ENCODE results near the gene KANSL1. TPM values are rescaled to one million over a fixed set of nuclear protein-coding genes. Genes with fewer than 3 reads are reported as not detected.

Gene KANSL1
- polyA plus RNA-seq, 1 donor from 2014 or later: 65.0 TPM

DNA sequence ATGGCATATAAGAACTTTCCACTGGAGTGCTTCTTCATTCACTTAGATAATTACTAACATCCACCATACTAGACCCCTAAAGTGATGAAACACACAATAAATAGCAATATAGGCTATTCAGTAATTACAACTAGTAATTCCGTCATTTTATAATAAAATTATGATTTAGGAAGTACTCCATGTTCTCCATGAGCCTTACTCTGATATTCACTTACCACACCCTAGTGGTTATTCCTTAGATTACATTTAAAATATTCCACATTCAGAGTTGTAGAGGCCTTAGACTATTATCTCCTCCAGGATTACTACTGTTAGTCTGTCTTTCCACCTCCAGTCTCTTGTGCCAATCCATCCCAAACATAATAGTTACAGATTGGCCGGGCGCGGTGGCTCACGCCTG, 131.8 kb downstream of the KANSL1 start:
- Histone ChIP-seq H3K4me3 (ENCODE audit: low read length) (no peak overlapping the region), H3K27me3 (ENCODE audit: insufficient read depth, low read depth, low read length) (no peaks in the 10 kb centered on the region), H3K79me2 (replicated peaks; ENCODE audit: insufficient read depth, low read length) (no peaks in the 10 kb centered on the region), H3K4me2 (ENCODE audit: low read length) (no peak overlapping the region), H3K9ac (ENCODE audit: low read length) (no peak overlapping the region), H3F3A (ENCODE audit: insufficient read depth, low read length, poor library complexity, severe bottlenecking) (no peaks in the 10 kb centered on the region), H3K9me2 (ENCODE audit: insufficient read depth, low read length) (no peaks in the 10 kb centered on the region), H3K9me3 (ENCODE audit: low read length) (no peaks in the 10 kb centered on the region), H2AFZ (ENCODE audit: low read depth, low read length) (no peak overlapping the region), H4K20me1 (ENCODE audit: insufficient read depth) (no peaks in the 10 kb centered on the region), H3K27ac (ENCODE audit: low read length) (no peak overlapping the region), H3K36me3 (ENCODE audit: insufficient read depth, low read length) (peaks cover 8% of the 10 kb centered on the region)
- TF ChIP-seq EP300 (conservative IDR thresholded peaks at IDR 0.05; ENCODE audit: poor library complexity, severe bottlenecking) (no peak), POLR2AphosphoS5 (IDR thresholded peaks at IDR 0.05) (no peak), RAD21 (conservative IDR thresholded peaks at IDR 0.05) (no peak), SMC3 (conservative IDR thresholded peaks at IDR 0.05; ENCODE audit: poor library complexity) (no peak), TAF1 (IDR thresholded peaks at IDR 0.05; ENCODE audit: low read depth) (no peak), EZH2 (IDR thresholded peaks at IDR 0.05; ENCODE audit: borderline replicate concordance, insufficient read depth, low read length, poor library complexity, severe bottlenecking) (no peak), MXI1 (conservative IDR thresholded peaks at IDR 0.05; ENCODE audit: poor library complexity, severe bottlenecking) (no peak)
- TF ChIP-seq, protein P1, sequence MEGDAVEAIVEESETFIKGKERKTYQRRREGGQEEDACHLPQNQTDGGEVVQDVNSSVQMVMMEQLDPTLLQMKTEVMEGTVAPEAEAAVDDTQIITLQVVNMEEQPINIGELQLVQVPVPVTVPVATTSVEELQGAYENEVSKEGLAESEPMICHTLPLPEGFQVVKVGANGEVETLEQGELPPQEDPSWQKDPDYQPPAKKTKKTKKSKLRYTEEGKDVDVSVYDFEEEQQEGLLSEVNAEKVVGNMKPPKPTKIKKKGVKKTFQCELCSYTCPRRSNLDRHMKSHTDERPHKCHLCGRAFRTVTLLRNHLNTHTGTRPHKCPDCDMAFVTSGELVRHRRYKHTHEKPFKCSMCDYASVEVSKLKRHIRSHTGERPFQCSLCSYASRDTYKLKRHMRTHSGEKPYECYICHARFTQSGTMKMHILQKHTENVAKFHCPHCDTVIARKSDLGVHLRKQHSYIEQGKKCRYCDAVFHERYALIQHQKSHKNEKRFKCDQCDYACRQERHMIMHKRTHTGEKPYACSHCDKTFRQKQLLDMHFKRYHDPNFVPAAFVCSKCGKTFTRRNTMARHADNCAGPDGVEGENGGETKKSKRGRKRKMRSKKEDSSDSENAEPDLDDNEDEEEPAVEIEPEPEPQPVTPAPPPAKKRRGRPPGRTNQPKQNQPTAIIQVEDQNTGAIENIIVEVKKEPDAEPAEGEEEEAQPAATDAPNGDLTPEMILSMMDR (IDR thresholded peaks at IDR 0.05; ENCODE audit: poor library complexity, severe bottlenecking): no peak
- TF ChIP-seq, protein P2, sequence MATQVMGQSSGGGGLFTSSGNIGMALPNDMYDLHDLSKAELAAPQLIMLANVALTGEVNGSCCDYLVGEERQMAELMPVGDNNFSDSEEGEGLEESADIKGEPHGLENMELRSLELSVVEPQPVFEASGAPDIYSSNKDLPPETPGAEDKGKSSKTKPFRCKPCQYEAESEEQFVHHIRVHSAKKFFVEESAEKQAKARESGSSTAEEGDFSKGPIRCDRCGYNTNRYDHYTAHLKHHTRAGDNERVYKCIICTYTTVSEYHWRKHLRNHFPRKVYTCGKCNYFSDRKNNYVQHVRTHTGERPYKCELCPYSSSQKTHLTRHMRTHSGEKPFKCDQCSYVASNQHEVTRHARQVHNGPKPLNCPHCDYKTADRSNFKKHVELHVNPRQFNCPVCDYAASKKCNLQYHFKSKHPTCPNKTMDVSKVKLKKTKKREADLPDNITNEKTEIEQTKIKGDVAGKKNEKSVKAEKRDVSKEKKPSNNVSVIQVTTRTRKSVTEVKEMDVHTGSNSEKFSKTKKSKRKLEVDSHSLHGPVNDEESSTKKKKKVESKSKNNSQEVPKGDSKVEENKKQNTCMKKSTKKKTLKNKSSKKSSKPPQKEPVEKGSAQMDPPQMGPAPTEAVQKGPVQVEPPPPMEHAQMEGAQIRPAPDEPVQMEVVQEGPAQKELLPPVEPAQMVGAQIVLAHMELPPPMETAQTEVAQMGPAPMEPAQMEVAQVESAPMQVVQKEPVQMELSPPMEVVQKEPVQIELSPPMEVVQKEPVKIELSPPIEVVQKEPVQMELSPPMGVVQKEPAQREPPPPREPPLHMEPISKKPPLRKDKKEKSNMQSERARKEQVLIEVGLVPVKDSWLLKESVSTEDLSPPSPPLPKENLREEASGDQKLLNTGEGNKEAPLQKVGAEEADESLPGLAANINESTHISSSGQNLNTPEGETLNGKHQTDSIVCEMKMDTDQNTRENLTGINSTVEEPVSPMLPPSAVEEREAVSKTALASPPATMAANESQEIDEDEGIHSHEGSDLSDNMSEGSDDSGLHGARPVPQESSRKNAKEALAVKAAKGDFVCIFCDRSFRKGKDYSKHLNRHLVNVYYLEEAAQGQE (IDR thresholded peaks at IDR 0.05; ENCODE audit: borderline replicate concordance): no peak

DNA sequence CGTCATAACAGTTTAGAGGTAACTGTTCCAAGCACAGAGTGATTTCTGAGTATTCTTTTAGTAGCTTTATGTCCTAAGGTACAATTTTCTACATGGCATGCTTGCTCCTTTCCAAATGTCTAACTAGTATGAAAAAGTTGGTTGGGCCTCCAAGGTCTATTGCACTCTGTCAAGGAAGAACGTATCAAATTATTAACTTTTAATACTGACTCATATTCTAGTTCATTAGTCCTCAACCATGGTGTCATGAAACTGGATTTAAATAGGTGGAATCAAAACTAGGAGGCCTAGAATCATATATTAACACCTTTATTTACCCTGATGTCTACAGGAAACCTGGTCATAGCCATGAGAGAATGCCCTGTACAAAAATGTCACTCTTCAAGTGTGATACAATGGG, 132.8 kb downstream of the KANSL1 start:
- H2AFZ ChIP-seq (ENCODE audit: low read depth, low read length): no peak overlapping the region
- H4K20me1 ChIP-seq (ENCODE audit: insufficient read depth): no peaks in the 10 kb centered on the region
- H3K36me3 ChIP-seq (ENCODE audit: insufficient read depth, low read length): peaks cover 3% of the 10 kb centered on the region
- no peaks in the 10 kb centered on the region for H3K27me3 ChIP-seq (ENCODE audit: insufficient read depth, low read depth, low read length)
- H3K9ac ChIP-seq (ENCODE audit: low read length): no peak overlapping the region
- no peaks in the 10 kb centered on the region for H3K9me2 ChIP-seq (ENCODE audit: insufficient read depth, low read length)
- no peaks in the 10 kb centered on the region for H3K9me3 ChIP-seq (ENCODE audit: low read length)
- no peaks in the 10 kb centered on the region for H3F3A ChIP-seq (ENCODE audit: insufficient read depth, low read length, poor library complexity, severe bottlenecking)
- H3K4me2 ChIP-seq (ENCODE audit: low read length): no peak overlapping the region
- H3K27ac ChIP-seq (ENCODE audit: low read length): no peak overlapping the region
- no peak for TF ChIP-seq SMC3 (conservative IDR thresholded peaks at IDR 0.05; ENCODE audit: poor library complexity)
- no peak for TF ChIP-seq RAD21 (conservative IDR thresholded peaks at IDR 0.05)
- no peak for TF ChIP-seq EZH2 (IDR thresholded peaks at IDR 0.05; ENCODE audit: borderline replicate concordance, insufficient read depth, low read length, poor library complexity, severe bottlenecking)
- TF ChIP-seq, protein P1 (IDR thresholded peaks at IDR 0.05; ENCODE audit: poor library complexity, severe bottlenecking): no peak
- no peaks in the 10 kb centered on the region for H3K79me2 ChIP-seq (replicated peaks; ENCODE audit: insufficient read depth, low read length)
- no peak overlapping the region for H3K4me3 ChIP-seq (ENCODE audit: low read length)
